Measurements from ENCODE around the gene CYS1. TPM values are rescaled to one million over a fixed set of nuclear protein-coding genes. Genes with fewer than 3 reads are reported as not detected.

Gene CYS1
- total RNA-seq, 1 donor from 2014 or later, result 0.56 TPM

- H2AFZ ChIP-seq (replicated peaks), result no peak overlapping the region
- Mint-ChIP-seq H3K9me3 (no peaks in the 10 kb centered on the region), H3K4me3 (peak overlapping the region; percentile 51), H3K27me3 (ENCODE audit: insufficient read depth, low read depth) (peaks cover 2% of the 10 kb centered on the region), H3K27ac (peak overlapping the region; percentile 3), H3K36me3 (no peaks in the 10 kb centered on the region), H3K4me1 (peaks cover 30% of the 10 kb centered on the region)
- H3K9me3 ChIP-seq (ENCODE audit: low read depth), result no peaks in the 10 kb centered on the region
- no peaks in the 10 kb centered on the region for H3K4me1 ChIP-seq
- no peaks in the 10 kb centered on the region for H3F3A ChIP-seq (ENCODE audit: low read depth)
- H3K36me3 ChIP-seq, result no peaks in the 10 kb centered on the region
- H3K27ac ChIP-seq, result no peak overlapping the region
- H3K79me2 ChIP-seq (ENCODE audit: low read depth), result no peaks in the 10 kb centered on the region
- TF ChIP-seq EZH2phosphoT487 (IDR thresholded peaks at IDR 0.05) (no peak), EZH2 (IDR thresholded peaks at IDR 0.05) (no peak), CTCF (IDR thresholded peaks at IDR 0.05) (no peak)
- no peaks in the 10 kb centered on the region for H4K20me1 ChIP-seq (ENCODE audit: low read depth)
- H3K27me3 ChIP-seq, result no peaks in the 10 kb centered on the region
- no peak for DNase-seq (ENCODE audit: low spot score)
- H3K4me3 ChIP-seq, result no peak overlapping the region
- H3K4me2 ChIP-seq, result no peak overlapping the region
- no peak overlapping the region for H3K9ac ChIP-seq
Observed at GRCh38 chr2:10007921-10008808, 72.0 kb downstream of the CYS1 start.

GRCh38 chr2:10007435-10007834 is 72.8 kb downstream of the CYS1 start:
- H3K9me3 Mint-ChIP-seq, result no peaks in the 10 kb centered on the region
- no peak for TF ChIP-seq EZH2phosphoT487 (IDR thresholded peaks at IDR 0.05)
- TF ChIP-seq CTCF (IDR thresholded peaks at IDR 0.05), result no peak
- TF ChIP-seq EZH2 (IDR thresholded peaks at IDR 0.05), result no peak
- Histone ChIP-seq H3K9ac (no peak overlapping the region), H3K4me2 (no peak overlapping the region), H4K20me1 (ENCODE audit: low read depth) (no peaks in the 10 kb centered on the region), H3K4me3 (no peak overlapping the region), H3K79me2 (ENCODE audit: low read depth) (no peaks in the 10 kb centered on the region), H3K4me1 (no peaks in the 10 kb centered on the region), H3K27ac (no peak overlapping the region), H3F3A (ENCODE audit: low read depth) (no peaks in the 10 kb centered on the region), H3K27me3 (no peaks in the 10 kb centered on the region), H3K36me3 (no peaks in the 10 kb centered on the region), H3K9me3 (ENCODE audit: low read depth) (no peaks in the 10 kb centered on the region), H2AFZ (replicated peaks) (no peak overlapping the region)
- H3K4me1 Mint-ChIP-seq, result peaks cover 30% of the 10 kb centered on the region
- H3K27me3 Mint-ChIP-seq (ENCODE audit: insufficient read depth, low read depth), result peaks cover 5% of the 10 kb centered on the region
- no peak overlapping the region for H3K4me3 Mint-ChIP-seq
- H3K27ac Mint-ChIP-seq, result no peak overlapping the region
- no peak for DNase-seq (ENCODE audit: low spot score)
- no peaks in the 10 kb centered on the region for H3K36me3 Mint-ChIP-seq

Small RNA genes within 50 kb of the gene (small RNA-seq; reads per million reads assigned to genes)
- gene RF00568, result not detected

Other genes with a start within 250 kb of the CYS1 start
- 53.8 and 86.3 TPM in 2 replicates for gene TAF1B, start 236.9 kb downstream of the CYS1 start, total RNA-seq (ENCODE audit: low replicate concordance)
- 4.7 and 5.8 TPM in 2 replicates for gene GRHL1, start 128.7 kb downstream of the CYS1 start, total RNA-seq (ENCODE audit: low replicate concordance)
- 9.6 and 9.7 TPM in 2 replicates for gene KLF11, start 36.9 kb downstream of the CYS1 start, total RNA-seq (ENCODE audit: low replicate concordance)
- gene RRM2, start 42.3 kb upstream of the CYS1 start, total RNA-seq (ENCODE audit: low replicate concordance), result 62.1 and 66.0 TPM in 2 replicates
- 3.7 and 8.0 TPM in 2 replicates for gene HPCAL1, start 222.5 kb upstream of the CYS1 start, total RNA-seq (ENCODE audit: low replicate concordance)